ENCODE data around the gene FKBP1A.

Gene FKBP1A

GRCh38 chr20:1386323-1386722, 6.5 kb downstream of the FKBP1A start:
- DNase-seq (ENCODE audit: low read depth in 2 of 2): no peak

GRCh38 chr20:1383623-1384404, 9.0 kb downstream of the FKBP1A start:
- DNase-seq (ENCODE audit: low read depth in 2 of 2): no peak

DNA sequence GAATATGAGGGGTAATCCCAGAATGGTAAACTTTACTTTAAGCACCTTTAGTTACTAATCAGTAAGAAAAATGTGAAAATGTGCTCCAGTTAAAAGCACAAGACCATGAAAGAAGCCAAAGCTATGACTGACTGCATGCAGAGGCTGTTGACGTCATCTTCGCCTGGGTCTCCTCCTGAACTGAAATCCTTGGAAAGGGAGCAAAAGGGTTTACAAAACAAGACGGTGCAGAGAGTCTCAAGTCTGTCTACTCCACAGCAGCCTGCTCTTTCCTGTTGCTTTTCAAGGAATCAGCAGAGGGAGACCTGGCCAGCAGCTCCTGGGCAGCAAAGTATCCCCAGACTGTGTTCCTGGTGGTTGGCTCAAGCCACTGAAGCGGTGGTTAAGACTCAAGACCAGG, 10.2 kb downstream of the FKBP1A start:
- no peak for DNase-seq (ENCODE audit: low read depth in 2 of 2)

GRCh38 chr20:1381753-1382591, 10.9 kb downstream of the FKBP1A start:
- DNase-seq (ENCODE audit: low read depth in 2 of 2): no peak

- no peak for DNase-seq (ENCODE audit: low read depth in 2 of 2)
These were observed 14.1 kb downstream of the FKBP1A start for GRCh38 chr20:1378735-1379125.

GRCh38 chr20:1377984-1378734, 14.7 kb downstream of the FKBP1A start:
- DNase-seq (ENCODE audit: low read depth in 2 of 2): no peak

GRCh38 chr20:1377341-1377871, 15.4 kb downstream of the FKBP1A start:
- no peak for DNase-seq (ENCODE audit: low read depth in 2 of 2)

DNA sequence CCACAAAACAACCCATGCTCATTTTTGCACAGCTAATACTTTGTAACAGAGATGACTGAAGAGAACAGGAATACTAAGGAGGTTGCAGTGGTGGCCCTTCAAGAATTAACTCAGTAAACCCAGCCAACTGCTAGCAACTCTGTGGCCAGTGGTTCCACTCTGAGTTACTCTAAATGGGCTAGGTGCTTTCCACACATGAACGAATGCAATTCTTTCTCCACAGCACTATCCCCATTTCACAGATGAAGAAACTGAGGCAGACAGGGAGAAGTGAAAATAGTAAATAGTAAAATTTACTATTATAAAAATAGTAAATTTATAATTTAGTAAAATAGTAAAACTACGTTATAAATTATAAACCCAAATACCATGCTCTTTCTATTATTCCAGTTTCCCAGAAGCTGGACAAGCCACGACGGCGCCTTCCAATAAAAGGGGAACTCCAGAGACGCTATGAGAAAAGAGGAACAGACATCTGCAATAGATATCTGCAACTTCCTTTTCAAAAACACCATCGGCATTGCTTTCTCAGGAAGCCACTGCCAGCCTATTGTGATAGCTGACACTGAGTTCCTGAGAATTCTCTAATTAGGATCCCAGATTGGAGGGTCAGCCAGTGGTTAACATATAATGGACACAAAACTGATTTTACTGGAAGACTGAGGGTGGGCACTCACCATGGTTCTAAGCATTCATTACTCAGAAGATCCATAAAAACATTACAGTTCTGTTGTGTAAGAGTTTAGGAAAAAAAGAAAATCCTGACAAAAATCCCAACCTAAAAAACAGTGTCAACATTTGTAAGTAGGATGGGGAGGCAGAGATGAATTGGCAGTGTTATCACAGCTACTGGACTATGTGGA, 16.2 kb downstream of the FKBP1A start:
- no peak for DNase-seq (ENCODE audit: low read depth in 2 of 2)

GRCh38 chr20:1376007-1376406, 16.8 kb downstream of the FKBP1A start:
- no peak for DNase-seq (ENCODE audit: low read depth in 2 of 2)

DNA sequence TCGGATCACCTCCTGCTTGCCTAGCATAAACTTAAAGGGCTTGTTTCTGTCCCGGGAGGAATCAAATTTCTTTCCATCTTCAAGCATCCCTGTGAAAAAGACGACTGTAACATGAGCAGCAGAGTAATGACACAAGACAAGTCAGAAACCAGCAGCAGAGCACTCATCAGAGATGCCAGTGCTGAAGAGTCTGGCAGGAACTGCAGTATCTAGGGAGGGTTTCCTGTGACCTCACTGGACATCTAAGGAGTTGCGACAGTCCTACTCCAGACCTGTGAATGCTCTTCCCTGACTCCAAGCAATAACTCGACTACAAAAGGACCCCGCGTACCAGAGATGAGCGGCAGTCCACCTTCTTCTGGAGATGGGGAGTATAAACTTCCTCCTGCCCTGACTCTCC, 17.3 kb downstream of the FKBP1A start:
- no peak for DNase-seq (ENCODE audit: low read depth in 2 of 2)

GRCh38 chr20:1374246-1374645, 18.6 kb downstream of the FKBP1A start:
- DNase-seq (ENCODE audit: low read depth in 2 of 2): no peak

GRCh38 chr20:1373614-1374013, 19.2 kb downstream of the FKBP1A start:
- DNase-seq (ENCODE audit: low read depth in 2 of 2): no peak

DNA sequence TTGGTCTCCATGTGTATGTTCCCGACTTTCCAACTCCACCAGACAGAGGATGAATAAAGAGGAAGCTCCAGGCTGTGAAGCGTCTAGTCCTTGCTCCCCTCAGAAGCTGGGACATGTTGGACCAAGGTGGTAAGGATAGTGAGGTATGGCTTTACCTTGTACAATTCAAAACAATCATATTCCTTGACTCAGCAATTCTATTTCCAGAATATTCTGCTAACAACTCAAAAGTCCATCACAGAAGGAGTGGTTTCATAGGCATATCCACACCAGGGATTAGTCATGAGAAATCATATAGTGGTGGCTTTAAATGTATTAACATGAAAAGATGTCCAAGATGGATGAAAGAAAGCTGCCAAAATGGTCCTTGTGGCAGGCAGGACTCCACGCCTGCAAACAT, 19.8 kb downstream of the FKBP1A start:
- no peak for DNase-seq (ENCODE audit: low read depth in 2 of 2)

GRCh38 chr20:1371830-1372539, 20.9 kb downstream of the FKBP1A start:
- DNase-seq (ENCODE audit: low read depth in 2 of 2): no peak

- DNase-seq (ENCODE audit: low read depth in 2 of 2): no peak
These were observed 21.6 kb downstream of the FKBP1A start for GRCh38 chr20:1371202-1371782.

DNA sequence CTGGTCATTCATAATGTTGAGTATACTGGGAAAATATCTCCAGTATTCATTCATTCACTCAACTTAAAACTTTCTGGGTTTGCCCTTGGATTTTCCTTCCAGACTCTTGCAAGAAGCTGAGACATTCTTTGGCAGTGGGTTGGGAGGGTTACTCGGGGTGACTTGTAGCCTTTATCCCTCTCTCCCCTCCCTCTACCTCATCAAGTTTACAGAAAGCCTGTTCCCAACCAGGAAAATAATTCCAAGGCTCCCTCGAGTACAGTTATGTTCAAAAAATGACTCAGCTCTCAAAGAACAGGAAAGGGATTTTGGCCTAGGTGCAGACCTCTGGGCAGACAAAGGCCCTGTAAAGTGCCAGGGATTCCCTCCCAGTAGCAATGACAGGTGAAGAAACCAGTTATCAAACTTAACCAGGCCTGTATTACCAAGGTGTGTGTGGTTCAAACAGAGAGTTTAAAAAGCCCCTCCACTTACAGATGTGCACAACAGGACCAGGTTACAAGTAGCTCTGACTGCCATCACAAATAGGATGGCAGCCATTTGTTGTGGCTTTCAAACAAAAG, 22.2 kb downstream of the FKBP1A start:
- DNase-seq (ENCODE audit: low read depth in 2 of 2): no peak

- no peak for DNase-seq (ENCODE audit: low read depth in 2 of 2)
These were observed 22.9 kb downstream of the FKBP1A start for GRCh38 chr20:1369970-1370369.

- DNase-seq (ENCODE audit: low read depth in 2 of 2): no peak
These were observed 24.2 kb downstream of the FKBP1A start for GRCh38 chr20:1368448-1369199.

- no peak for DNase-seq (ENCODE audit: low read depth in 2 of 2)
These were observed 25.4 kb downstream of the FKBP1A start for GRCh38 chr20:1367479-1367878.

Measured in stimulated activated CD4-positive, alpha-beta T cell treated with anti-CD3 and anti-CD28 coated beads, Interleukin-1b, Interleukin-23, amount 100 ng/mL, for 1 hour (primary cell).